NCI-H524 (cell line): Measurements from ENCODE around the gene CTSE.
A peak's percentile ranks its signal among the peaks of the same experiment; 100 is the strongest.
"Not testable (repeated sequence)": the region's sequence is repeated elsewhere in the genome, so short reads cannot be mapped to it uniquely, and the experiment has no call there.

Experiments
- DNase-seq, 2 experiments: peaks; one replicate each; lab custom pipeline; 2025; lab: John Stamatoyannopoulos, UW

Gene CTSE

DNA sequence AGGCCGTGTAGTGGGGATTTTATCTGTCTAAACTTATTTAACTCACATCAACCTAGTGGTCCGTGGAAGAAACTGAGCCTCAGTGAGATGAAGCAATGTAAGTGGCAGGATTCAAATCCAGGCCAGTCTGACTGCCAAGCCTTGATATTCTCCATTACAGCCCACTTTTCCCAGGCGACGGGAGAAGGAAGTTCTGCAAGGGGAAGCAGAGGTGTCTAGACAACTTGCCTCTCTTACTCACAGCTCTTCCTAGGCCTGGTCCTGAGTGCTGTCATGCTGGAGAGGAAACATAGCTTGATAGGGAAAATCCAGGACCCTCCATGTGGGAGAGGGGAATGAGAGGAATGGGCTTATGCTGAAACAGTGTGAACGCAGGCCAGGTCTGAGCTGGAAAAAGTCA lies 9.1 kb downstream of the CTSE start:
- DNase-seq, result no peak

DNA sequence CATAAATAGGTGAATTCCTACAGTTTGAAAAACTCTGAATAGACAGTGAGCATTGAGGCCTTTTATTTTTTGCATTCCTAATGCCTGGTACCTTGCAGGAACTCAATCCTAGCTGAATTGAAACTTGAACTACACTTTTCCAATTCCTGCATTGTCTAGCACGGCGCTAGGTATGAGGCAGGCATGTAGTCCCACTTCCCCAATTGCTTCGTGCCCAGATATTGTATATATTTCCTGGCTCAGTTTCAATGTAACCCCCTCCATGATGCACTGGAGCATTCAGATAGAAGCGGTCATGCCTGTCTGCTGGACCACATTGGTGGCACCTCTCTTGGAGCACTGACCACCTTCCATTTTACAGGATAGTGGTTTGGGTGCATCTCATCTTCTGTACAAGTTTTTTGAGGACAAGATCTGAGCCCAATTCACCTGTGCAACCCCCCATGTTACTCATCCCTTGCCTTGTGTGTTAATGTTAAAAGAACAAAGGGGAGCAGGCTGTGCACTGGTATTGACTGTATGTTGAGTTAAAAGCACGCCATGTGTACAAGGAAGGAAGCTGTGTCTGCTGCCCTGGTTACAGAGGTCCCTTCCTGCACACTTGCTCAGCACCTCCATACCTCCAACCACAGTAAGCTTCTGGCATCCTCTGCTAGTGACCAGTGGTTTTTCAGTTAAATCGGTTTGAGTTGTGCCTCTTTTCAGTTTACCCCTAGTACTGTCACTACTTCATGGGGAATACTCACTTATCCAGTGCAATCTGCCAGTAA lies 10.5 kb downstream of the CTSE start:
- no peak for DNase-seq

DNA sequence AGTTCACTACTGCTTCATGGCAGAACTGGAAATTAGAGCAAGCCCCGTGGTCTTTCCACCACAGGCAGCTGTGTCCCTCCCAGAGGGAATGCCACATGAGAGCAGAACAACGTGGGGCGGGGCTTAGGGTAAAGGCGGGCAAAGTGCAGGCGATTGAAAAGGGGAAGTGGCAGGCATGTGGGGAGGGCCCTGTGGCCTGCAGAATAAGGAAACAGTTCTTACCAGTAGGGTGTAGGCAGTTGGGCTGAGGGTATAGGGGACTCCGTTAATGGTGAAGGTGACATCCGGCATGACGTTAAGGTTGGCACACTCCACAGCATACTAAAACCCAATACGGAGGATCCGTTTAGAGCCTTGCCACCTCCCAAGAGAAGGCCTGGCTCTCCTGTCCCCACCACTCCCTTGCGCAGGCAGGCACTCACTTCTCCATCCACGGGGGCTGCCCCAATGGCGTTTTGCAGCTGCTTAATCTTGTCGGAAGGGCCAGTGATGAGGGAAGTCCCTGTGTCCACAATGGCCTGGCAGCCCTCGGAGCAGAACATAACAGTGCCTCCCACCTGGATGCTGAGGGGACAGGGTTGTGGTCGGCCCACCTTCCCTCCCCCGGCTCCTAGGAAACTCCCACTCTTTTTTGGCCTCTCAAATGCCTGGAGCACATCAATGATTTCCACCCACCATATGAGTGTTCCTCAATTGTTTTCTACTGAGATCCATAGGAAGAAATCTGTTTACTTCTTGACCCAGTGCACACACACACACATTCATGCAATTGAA lies 11.4 kb downstream of the CTSE start:
- no peak for DNase-seq

DNA sequence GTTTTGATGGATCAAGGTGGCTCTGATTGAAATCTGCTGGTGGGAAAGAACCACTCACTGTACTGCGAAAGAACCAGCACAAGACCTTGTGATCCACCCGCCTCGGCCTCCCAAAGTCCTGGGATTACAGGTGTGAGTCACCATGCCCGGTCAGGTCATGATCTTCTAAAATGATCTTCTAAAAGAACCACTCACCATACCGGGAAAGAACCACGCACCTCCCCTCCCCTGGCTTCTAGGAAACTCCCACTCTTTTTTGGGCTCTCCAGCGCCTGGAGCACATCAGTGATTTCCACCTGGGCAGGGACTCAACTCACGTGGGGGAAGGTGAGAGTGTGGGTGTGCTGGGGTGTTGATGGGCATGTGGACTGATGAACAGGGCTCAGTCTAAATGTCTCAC lies 12.6 kb downstream of the CTSE start:
- DNase-seq, result no peak

DNA sequence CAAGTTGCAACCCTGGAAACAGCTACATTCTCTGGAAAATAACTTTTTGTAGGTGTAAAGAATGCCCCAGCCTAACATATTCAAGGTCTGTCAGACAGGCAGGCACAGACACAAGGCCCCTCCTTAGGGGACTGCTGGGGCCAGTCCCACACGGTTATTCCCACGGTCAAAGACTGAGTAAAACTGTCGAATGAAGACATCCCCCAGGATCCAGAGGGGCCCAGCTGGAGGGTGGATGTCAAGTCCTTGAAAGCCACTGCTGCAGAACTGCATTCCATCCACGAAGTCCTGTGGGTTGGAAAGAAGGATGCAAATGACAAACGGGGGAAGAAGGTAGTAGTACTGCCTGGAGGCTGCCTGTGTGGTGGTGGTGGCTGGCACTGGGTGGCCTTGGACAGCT lies 13.6 kb downstream of the CTSE start:
- DNase-seq, result no peak

DNA sequence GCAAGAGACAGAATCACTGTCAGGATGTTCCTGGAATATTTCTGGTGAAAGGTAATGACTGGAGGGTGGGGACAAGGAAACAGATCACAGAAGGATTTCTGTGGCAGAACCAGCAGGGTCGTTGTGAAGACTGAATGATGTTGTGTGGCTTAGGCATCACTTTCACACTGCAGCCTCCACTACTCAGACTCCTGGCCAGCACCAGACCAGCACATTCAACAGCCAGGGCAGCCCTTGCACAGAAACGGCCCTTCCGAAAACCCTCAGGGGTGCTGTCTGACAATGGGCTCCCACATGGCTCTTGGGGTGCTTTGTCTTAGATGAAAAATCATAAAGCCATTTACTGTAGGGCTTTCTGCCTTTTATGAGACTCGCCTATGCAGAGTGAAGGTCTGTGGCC lies 16.7 kb downstream of the CTSE start:
- no peak for DNase-seq

DNA sequence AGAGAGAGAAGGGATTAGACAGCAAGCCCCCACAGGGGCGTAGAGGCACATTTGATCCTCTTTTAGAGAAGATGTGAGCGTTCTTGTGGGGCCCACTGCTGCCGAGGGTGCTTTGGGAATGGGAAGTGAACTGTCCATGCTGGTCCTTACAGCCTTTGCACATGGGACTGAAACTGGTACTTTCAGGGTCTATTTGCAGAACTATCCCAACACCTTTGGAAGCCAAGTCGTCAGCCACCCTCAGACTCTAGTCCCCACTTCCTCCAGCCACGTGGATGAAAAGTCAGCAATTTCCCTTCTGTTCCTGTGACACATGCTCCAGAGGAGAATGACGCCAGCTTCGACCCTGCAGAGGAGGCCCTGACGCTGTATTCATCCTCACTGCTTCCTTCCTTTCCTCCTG lies 17.9 kb downstream of the CTSE start:
- no peak for DNase-seq

DNA sequence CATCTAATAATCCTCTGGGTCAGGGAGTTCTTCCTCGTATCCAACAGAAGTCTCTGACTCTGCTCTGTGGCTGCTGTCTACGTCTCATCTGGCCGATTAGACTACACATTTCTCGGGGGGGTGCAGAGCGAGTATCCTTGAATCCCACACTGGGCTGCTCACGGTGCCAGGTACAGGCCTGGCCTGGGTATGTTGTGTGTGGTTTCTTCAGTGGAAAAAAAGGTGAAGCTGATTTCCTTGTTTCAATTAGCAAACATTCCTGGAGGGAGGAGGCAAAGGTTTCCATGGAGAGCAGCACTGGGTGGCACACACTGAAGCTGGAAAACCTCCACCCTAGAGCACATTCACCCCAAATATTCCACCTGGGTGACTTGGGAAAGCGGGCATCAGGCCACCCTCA lies 18.5 kb downstream of the CTSE start:
- no peak for DNase-seq

DNA sequence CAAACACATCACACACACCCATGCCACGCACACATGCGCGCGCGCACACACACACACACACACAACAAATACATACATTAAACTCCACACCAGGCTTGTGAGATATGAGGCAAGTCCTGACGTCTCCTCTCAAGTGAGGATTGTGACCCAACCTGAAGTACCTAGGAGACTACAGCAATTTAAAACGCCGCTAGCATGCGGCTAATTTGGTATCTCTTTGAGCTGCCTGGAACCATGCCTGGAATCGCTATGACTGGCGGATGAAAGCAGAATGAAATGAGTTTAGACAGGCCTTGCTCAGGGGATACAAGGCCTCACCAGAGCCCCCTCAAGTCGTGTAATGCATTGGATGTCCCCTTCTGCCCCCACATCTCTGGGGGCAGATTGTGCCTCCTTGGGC lies 18.9 kb downstream of the CTSE start:
- DNase-seq, result no peak

DNA sequence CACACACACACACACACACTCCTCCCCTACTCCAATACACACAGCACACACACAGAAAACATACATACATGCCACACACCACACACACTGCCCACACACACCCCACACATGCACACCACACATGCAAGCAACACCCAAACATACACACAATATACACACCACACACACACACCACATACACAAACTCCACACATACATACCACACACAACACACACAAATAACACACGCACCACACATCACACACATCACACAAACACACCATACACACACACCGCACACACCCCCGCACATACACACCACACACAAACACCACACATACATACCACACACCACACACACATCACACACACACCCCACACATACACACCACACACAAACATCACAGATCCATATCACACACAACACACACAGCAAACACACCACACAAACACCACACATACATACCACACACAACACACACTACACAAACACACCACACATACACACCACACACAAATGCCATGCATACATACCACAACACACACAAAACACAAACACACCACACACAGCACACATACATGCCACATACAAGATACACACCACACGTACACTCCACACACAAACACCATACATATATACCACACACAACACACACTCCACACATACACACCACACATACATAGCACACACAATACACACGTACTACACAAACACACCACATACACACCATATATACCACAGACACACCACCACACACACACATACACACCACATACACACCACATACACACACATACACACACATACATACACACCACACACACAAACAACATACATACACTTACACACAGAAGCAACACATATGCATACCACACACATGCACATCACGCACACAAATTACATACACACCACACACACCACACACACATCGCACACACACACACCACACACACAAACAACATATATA lies 19.6 kb downstream of the CTSE start:
- DNase-seq, result no peak

DNA sequence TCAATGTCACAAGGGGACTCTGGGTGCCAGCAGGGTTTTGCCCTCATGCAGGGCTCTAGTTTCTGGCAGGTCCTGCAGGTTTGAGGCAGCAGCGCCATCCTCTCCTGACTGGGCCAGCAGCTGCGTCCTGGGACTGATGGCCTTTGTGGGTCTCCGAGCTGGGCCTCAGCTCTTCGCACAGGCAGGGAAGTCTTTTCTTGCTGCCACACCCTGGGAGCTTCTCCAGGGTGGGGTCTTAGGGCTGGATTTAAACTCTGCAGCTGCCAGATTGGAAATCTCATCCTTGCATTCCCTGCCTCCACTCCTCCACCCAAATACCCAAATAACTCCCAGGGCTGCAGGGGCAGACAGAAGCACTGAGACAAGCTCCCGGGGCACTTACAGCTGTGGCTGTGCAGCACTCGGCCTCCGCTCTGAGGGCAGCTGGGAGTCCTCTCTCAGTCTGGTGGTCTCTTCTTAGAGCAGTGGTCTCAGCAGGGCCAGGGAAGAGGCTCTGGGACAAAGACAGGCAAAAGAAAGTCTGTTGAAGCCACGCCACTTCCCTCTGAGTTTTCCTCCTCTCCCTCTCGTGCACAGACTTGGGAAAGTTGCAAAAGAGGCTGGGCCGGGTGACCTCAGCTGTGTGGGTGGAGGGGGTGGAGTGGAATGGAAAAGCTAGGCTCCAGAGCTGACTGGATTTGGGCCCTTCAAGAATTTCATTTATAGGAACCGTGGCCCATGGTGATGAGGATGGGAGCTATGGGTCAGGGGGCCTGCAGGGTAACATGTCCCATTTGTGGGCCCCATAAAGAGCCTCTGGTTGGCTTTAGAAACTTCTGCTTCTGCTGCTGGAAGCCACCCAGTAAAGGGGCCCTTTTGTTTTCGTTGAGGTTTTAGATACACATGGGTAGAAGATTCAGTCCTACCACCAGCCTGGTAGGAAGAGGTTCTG lies 20.6 kb downstream of the CTSE start, which contains the start of gene RAB7B:
RAB7B (minus strand) TSS at position 525 of the 931 bp plus-strand sequence. CDS start 9,260 bp downstream, outside the sequence.
- DNase-seq, result no peak

DNA sequence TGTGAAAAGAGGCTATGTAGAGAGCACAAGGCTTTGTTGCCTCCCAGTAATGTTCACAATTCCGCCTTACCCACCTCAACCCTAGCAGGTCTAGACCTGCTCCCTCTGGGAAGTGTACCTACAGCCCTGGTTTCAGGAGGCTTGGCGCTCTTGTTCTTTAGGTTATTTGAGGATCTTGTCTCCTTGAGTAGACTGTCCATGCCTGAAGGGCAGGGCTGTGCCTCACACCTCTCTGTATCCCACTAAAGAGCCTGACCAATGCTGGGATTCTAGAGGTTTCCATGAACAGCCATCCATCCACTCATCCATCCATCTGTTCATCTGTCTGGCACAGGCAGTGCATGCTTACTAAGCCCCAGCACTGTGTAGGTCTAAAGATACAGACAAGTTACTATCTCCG lies 21.5 kb downstream of the CTSE start:
- DNase-seq, result no peak

DNA sequence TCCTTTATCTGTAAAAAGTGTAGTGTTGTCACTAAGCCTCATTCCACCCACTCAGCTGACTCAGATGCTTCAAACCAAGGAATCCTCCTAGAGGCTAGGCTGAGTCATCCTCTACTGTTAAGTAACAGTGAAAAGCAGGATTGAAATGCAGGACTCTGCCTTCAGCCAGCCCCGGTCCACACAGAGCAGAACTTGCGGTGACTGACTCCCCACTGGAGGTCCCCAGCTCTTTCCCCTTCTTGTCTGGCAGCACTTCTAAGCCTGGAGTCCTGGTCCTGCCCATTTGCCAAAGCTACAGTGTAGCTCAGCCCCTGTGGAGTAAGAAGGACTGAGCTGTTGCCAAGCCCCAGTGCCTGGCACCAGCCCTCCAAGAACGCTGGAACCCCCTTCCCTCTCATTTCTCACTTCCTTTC lies 22.2 kb downstream of the CTSE start:
- DNase-seq, result no peak

DNA sequence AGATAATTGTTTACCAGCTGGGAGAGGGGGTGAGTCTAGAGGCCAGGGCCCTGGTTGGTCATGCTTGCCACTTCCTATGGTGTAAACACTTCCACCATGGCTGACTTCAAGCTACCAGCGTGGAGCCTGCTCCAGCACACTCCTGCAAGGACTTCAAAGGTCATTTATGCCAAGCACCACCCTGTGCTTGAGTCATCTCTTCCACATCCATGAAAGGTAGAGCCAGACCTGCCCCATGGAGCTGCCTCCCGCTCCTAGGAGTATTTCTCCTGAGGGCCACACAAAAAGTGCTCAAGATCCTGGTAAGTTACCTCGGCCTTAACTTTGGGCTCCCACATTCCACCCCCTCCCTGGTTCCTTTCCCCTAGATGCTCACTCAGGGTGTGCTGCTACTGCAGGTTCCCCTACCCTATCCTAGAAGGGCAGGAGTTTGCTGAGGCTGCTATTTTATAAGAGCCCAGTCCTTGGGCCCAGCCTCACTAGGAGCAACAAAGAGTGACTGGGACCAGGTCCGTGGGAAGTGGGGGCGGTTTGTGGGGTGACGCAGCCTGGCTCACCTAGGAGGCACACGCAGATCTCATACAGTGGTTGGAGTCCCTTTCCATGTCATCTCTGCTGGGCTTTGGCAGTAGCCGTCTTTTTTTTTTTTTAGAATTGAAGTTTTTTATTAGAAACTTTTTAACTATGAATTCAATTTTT lies 22.9 kb downstream of the CTSE start:
- no peak for DNase-seq

DNA sequence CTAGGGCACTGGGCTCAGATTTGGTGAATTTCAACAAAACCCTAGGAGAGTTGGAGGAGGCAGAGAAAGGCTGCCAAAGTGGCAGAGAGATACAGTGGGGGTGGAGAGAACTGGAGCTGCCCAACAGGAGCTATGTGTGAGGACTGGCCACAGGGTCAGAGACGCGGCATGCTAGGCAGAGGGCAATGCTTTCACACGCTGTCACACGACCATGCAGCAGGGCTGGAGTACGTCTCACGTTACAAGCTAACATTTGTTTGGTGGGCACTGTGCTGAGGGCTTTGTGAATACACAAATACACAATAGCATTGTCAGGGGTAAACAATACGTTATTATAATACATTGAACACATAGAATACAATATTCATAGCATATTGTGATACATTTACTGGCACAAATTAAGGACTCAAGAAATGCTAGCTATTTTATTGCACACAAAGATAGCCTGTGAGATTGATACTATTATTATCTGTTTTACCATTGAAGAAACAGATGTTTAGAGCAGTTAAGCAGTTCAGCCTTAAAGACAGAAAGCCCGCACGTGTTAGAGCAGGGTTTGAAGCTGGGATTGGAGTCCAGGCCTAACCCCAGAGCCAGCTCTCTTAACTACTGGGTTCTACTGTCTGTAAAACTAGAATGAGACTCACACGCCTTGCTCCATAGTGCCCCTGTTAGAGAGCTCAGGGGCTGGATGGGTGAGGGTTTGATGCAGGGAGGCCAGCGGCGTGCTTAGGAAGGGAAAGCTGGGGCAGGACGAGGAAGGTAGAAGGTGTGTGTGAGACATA lies 25.0 kb downstream of the CTSE start:
- DNase-seq, result peak in 1 of 2 experiments; percentile 35

DNA sequence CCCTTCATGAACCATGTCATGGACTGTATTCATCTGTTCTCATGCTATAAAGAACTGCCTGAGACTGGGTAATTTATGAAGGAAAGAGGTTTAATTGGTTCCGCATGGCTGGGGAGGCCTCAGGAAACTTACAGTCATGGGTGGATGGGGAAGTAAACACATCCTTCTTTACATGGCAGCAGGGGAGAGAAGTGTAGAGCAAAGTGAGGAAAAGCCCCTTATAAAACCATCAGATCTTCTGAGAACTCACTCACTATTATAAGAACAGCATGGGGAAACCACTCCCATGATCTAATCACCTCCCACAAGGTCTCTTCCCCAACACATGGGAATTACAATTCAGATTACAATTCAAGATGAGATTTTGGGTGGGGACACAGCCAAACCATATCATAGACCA lies 27.1 kb downstream of the CTSE start:
- not testable (repeated sequence) for DNase-seq

DNA sequence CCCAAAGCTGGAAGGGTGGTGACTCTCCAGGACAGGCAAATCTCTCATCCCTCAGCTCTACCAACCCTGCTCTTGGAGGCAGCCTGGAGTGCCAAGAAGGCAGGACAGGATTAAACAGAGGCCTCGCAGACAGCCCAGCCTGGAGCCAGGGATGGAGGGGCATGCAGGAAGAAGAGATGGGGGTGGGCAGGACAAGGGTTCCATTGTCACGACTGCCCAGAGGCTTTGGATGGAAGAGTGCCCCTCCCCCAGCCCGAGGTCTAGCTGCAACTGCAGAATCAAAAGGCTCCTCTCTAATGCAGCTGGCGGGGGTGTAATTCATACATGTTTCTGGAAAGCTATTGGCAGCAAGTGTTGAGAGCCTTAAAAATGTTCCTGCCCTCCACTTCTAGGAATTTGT lies 29.3 kb downstream of the CTSE start:
- DNase-seq, result no peak

DNA sequence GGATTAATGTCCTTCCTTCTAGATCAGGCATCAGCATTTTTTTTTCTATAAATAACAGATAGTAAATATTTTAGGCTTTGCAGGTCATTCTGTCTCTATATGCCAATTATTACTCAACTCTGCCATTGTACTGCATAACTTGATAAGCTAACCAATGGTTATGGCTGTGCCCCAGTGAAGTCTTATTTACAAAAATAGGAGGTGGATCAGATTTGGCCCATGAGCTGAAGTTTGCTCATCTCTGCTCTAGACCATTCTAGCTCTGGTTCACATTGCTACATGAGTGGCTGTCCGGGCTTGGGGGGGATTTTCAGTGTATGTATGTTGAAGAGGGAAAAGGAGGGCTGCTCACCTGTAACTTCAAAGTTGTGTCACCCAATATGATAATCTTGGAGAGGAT lies 30.6 kb downstream of the CTSE start:
- DNase-seq, result no peak

DNA sequence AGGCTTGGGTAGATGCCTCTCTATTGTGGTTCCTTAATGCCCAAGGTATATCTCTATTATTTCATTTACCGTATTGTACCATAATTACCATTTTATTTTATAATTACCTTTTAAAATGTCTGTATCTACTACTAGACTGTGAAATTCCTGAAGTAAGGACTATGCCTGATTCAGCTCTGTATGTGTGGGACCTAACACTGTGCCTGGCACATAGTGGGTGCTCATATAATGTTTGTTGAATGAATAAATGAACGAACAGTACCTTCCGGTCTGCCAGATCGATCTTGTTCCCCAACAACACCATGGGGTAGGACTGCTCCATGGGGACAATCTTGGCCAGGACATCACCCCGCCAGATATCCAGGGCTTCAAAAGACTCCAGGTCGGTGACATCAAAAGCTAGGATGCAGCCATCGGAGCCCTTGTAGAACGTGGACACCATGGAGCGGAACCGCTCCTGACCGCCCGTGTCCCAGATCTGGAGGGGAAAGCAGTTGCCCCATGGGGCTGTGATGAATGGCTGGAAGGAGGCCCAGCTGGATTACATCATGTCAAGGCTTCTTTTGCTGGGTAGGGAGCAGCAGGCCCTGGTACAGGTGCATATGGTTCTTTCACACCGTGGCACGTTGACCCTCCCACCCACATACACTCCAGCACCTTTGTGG lies 31.3 kb downstream of the CTSE start:
- no peak for DNase-seq
